COLO668 (cell line): ENCODE results near the gene CEP97.

Experiments
- DNase-seq: peaks from one replicate; lab custom pipeline; 2025; ENCODE audit not compliant: unreplicated experiment; lab: John Stamatoyannopoulos, UW

The CEP97 gene

DNA sequence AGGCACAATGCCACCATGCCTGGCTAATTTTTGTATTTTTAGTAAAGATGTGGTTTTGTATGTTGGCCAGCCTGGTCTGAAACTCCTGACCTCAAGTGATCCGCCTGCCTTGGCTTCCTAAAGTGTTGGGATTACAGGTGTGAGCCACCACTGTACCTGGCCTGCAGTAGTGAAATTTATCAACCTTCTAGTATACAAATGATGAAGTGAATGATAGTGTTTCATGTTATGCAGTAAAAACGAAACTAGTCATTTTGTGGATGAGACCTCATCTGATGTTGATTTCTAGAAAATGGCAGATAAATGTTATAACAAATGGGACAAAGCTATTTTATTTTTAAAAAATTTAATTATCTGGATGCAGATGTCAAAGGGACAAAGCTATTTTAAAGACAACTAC is 87.5 kb downstream of the CEP97 start:
- no peak for DNase-seq

DNA sequence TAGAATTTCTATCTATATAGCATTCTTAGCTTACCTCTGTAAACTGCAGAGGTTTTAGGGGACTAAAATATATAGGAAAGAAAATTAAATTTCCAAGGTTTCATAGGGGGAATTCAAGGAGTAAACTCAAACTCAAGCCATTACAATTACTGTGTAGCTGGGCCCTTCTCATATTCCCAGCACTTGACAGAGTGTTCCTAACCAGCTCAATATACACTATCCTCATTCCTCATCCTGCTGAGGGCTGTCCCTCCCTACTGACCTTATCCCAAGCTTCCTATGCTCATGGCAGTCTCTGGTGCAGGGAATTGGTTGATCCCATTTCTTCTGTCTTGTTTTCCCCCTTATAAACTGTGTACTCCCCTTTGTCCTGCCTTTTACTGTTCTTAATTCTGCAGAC is 88.5 kb downstream of the CEP97 start:
- no peak for DNase-seq

- DNase-seq: no peak
These were observed 89.5 kb downstream of the CEP97 start for GRCh38 chr3:101813817-101814440.

DNA sequence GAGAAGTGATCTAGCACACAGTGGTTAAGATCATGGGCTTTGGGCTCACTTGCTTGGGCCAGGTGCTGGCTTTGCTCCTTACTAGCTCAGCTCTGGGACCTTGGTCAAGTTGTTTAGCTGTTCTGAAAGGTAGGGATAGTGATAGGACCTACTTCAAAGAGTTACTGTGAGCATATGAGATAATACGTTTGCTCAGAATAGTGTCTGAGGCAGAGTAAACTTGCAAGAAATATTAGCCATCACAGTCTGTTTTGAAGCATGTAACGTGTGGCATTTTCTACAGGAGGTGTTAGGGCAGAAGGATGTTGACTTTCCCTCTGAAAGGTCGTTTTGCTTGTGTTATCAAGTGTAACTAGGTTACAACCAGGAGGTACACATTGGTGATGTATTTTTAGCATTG is 90.4 kb downstream of the CEP97 start:
- no peak for DNase-seq

DNA sequence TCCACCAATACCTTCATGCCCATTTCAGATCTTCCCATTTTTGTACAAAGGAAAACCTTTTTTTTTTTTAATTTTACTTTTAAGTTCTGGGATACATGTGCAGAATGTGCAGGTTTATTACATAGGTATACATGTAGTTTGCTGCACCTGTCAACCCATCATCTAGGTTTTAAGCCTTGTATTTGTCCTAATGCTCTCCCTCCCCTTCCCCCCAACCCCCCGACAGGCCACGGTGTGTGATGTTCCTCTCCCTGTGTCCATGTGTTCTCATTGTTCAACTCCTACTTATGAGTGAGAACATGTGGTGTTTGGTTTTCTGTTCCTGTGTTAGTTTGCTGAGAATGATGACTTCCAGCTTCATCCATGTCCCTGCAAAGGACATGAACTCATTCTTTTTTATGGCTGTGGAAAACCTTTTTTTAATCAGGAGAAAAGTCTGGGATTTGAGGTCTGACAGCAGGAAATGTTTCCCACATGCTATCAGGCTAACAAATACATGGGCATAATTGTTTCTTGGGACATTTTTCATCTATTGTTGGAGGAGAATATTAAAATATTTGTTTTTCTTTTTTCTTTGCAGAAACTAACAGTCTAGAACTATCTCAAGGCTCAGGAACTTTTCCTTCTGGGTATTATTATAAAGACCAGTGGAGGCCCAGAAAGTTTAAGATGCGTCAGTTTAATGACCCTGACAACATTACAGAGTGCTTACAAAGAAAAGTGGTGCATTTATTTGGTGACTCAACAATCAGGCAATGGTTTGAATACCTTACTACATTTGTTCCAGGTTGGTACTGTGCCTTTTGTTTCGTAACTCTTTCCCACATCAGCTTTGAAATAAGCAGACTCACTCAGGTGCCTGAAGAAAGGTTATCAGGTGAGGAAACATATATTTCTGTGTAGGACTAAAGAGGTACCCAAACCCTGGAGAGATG is 92.1 kb downstream of the CEP97 start:
- no peak for DNase-seq

GRCh38 chr3:101817992-101818391 is 93.6 kb downstream of the CEP97 start:
- DNase-seq: no peak

- no peak for DNase-seq
These were observed 95.3 kb downstream of the CEP97 start for GRCh38 chr3:101819649-101820206.
